ENCODE results near the gene DES. TPM values are rescaled to one million over a fixed set of nuclear protein-coding genes. Genes with fewer than 3 reads are reported as not detected.

Gene DES
- total RNA-seq, 1 donor from 2014 or later = 1.4 TPM

DNA sequence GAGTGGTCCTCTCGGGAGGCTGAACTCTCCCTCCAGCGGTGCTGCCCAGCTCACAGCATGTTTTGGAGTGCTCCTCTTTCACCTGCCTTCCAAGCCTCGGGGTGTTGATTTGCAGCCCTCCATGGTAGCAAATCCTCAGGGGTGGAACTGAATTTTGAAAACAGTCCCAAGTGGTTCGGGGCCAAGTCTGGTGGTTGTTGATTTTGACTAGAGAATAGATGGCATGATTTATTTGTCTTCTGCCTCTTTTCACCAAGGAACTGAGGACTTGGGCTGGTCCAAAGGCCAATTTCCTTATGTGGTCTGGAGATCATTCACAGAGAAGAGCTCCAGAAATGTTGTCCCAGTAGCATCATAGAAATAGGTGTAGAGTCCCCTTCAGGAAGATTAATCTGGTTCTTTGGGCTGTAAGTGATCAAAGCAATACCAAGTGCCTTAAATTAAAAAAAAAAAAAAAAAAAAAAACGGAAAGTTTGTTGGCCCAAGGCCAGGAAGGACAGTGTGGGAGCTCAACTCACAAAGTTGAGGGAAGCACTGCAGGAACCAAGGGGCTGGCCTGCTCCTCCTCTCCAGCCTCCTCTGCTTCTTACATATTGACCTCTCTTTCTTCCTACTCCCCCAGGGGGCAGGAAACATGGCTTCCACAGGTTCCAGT is 2.5 kb upstream of the DES start:
- ATAC-seq (no peak), DNase-seq (ENCODE audit: low spot score) (no peak)
- intact Hi-C loops (cut with DNase I) = no loop called here

DNA sequence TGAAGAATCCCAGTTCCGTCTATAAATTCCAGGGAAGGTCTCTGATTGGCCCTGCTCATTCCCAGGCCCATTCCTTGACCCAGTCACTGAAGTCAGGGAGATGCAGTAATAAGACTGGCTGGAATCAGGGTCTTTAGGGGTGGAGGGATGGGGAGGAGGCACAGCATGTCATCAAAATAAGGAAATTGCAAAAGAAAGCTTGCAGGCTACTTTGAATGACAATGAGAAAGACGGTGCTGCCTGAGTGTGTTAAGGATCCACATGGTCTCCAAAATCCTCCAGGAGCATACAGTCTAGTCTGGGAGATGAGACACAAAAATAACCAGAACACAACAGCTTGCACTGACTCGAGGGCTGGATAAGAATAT is 2.0 kb upstream of the DES start:
- ATAC-seq (no peak), DNase-seq (ENCODE audit: low spot score) (no peak)
- intact Hi-C loops (cut with DNase I) = no loop called here

DNA sequence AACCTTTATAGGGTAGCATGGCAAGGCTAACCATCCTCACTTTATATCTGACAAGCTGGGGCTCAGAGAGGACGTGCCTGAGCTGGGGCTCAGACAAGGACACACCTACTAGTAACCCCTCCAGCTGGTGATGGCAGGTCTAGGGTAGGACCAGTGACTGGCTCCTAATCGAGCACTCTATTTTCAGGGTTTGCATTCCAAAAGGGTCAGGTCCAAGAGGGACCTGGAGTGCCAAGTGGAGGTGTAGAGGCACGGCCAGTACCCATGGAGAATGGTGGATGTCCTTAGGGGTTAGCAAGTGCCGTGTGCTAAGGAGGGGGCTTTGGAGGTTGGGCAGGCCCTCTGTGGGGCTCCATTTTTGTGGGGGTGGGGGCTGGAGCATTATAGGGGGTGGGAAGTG is 1.2 kb upstream of the DES start:
- DNase-seq (ENCODE audit: low spot score) = no peak
- no peak for ATAC-seq
- intact Hi-C loops (cut with DNase I) = no loop called here

DNA sequence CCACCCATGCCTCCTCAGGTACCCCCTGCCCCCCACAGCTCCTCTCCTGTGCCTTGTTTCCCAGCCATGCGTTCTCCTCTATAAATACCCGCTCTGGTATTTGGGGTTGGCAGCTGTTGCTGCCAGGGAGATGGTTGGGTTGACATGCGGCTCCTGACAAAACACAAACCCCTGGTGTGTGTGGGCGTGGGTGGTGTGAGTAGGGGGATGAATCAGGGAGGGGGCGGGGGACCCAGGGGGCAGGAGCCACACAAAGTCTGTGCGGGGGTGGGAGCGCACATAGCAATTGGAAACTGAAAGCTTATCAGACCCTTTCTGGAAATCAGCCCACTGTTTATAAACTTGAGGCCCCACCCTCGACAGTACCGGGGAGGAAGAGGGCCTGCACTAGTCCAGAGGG is 803 bp upstream of the DES start:
- DNase-seq (ENCODE audit: low spot score) = no peak
- intact Hi-C loops (cut with DNase I) = no loop called here
- ATAC-seq = no peak

DNA sequence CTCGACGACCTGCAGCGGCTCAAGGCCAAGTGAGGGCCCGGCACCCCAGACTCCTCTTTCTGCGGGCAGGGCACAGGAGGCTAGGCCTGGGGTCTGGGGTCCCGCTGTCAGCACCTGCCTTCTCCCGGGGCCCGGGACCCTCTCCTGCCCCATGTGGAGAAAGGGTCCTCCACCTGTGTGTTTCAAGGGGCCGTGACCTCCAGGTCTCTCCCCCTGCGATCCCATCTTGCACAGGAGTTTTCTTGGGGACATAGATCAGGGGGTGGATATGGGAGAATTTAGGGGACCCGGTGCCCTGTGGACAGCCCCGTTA is 791 bp downstream of the DES start:
- DNase-seq (ENCODE audit: low spot score) = no peak
- intact Hi-C loops (cut with DNase I) = no loop called here
- ATAC-seq = no peak

DNA sequence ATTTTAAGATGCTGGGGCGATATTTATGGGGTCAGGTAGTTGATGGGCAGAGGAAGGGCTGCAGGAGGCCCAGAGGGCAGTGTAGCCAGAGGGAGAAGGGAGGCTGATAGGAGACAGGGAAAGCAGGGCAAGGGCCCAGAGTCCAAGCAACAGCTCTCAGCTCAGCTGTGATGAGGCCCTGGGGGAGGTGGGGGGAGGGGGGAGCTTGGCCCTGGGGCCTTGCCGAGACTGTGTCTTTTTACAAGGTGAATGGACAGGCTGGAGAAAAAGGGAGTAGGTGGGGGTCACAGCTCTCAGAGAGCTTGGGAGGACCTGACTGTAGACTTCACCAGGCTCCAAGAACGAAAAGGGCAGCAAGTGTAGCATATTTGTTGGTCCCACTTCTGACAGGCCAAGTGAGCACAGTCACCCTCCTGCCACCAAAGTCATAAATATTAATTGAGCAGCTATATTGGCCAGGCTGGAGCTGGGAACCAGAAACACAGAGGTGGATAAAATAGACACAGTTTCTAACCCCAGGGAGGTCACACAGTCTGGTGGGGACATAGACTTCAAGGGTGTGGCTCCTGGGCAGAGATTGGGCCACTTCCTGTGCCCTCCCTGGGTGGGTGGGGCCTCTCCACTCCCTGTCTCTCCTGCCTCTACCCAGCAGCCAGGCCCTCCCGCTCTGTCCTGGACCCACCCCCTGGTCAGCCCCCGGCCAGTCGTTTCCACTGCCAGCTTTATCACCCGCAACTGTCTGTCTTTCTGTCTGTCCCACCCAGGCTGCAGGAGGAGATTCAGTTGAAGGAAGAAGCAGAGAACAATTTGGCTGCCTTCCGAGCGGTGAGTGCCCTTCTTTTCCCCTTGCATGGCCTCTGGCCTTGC is 1.4 kb downstream of the DES start:
- ATAC-seq (no peak), DNase-seq (ENCODE audit: low spot score) (no peak)
- intact Hi-C loops (cut with DNase I) = no loop called here

DNA sequence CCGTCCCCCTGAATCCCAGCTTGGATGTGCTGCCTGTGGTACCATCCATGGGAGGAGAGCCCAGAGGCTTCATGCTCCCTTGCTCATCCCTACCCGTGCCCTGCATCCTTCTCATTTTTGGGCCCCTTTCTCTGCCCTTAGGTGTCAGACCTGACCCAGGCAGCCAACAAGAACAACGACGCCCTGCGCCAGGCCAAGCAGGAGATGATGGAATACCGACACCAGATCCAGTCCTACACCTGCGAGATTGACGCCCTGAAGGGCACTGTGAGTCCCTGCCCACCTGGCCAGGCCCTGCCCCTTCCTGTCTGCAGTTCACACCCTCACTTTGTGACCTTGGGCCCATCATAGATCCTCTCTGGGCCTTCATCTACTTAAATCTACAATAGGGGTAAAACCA is 2.5 kb downstream of the DES start:
- ATAC-seq (no peak), DNase-seq (ENCODE audit: low spot score) (no peak)
- intact Hi-C loops (cut with DNase I) = no loop called here

DNA sequence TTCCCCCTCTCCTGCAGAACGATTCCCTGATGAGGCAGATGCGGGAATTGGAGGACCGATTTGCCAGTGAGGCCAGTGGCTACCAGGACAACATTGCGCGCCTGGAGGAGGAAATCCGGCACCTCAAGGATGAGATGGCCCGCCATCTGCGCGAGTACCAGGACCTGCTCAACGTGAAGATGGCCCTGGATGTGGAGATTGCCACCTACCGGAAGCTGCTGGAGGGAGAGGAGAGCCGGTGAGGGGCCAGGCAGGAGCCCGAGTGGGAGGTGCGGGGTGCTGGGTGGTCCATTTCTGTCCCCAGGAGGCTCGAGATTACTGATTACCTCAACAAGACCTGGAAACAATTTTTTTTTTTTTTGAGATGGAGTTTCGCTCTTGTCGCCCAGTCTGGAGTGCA is 3.1 kb downstream of the DES start:
- intact Hi-C loops (cut with DNase I) = no loop called here
- no peak for ATAC-seq
- DNase-seq (ENCODE audit: low spot score) = no peak

DNA sequence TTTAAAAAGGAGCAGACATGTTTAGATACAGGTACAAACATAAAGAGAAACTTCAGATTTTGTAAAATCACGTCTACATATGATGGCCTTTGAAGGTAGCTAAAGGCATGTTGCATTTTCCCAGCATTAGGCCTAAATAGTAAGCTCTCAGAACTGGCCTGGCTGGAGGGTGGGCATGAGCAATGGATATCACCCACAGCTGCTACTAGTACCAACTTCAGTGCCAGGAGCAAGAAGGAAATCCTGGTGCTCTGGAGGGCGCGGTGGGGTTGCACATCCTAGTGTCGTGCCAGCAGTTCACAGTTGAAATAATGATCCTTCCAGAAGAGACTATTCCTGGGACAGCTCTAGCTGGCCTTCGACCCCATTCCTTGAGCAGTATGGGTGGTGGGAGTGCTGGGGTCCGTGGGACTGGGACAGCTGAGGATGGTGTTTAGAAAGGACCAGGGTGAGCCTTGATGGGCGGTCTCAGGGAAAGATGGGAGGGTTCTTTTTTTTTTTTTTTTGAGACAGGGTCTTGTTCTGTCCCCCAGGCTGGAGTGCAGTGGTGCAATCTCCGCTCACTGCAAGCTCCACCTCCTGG is 4.9 kb downstream of the DES start:
- ATAC-seq (no peak), DNase-seq (ENCODE audit: low spot score) (no peak)
- intact Hi-C loops (cut with DNase I) = no loop called here

DNA sequence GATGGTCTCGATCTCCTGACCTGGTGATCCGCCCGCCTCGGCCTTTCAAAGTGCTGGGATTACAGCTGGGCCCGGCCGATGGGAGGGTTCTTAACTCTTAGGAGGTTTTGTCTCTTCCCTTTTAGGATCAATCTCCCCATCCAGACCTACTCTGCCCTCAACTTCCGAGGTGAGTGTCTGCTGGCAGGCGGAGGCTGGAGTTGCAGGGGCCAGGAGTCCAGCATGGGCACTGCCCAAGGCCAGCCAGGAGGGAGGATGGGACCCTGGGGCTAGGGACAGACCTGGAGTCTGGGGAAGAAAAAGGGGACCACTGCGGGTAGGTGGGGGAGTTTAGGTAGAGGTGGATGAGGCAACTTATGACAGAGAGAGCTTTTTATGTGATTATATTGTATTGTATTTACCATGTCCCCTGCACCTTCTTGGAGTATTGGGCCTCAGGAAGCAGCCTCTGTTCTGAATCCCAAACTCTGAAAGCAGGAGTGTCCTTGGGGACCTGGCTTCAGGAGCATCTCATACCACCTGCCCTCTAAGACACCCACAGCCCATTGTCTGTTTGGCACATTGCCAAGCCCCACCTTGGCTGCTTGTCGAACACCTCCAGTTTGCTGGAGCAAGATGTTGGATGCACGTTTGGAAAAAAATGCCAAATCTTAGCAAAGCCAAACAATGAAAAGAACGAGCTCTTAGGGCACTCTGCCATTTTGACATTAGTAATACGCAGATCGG is 5.6 kb downstream of the DES start:
- no peak for DNase-seq (ENCODE audit: low spot score)
- no peak for ATAC-seq

DNA sequence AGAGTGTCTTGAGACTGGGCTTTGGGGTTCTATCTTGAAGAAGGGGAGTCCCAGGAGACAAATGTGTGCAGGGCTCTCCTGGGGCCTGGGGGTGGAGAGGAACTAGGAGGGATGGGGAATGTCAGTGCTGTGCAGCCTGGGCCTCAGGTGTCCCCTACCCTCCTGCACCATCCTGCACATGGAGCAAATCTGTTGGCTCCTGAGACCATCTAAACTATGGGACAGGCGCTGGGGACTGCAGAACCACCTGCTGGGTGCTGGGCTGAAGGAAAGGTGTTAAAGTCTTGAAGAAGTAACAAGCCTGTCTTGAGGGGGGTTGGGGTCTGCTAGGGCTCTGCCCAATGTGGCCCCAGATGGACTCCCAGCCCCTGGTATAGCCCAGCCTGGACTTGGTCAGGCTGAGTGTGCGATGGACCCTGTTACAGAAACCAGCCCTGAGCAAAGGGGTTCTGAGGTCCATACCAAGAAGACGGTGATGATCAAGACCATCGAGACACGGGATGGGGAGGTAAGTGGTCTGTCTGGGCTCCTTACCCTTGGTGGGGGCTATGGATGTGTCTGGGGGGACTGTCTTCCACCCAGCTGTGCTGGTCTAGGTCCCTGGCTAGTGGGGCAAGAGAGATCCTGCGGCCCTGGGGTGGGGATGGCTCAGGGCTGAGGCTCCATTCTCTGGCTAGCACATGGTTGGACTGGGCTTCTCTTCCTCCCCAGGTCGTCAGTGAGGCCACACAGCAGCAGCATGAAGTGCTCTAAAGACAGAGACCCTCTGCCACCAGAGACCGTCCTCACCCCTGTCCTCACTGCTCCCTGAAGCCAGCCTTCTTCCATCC is 7.3 kb downstream of the DES start:
- DNase-seq (ENCODE audit: low spot score) (no peak), ATAC-seq (no peak)
- intact Hi-C loops (cut with DNase I) = no loop called here

More for the DNA sequence above, 5.6 kb downstream of the DES start:
- intact Hi-C loops (cut with DNase I) = no loop called here

DNA sequence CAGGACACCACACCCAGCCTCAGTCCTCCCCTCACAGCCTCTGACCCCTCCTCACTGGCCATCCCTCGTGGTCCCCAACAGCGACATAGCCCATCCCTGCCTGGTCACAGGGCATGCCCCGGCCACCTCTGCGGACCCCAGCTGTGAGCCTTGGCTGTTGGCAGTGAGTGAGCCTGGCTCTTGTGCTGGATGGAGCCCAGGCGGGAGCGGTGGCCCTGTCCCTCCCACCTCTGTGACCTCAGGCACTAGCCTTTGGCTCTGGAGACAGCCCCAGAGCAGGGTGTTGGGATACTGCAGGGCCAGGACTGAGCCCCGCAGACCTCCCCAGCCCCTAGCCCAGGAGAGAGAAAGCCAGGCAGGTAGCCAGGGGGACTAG is 7.9 kb downstream of the DES start:
- intact Hi-C loops (cut with DNase I) = no loop called here
- DNase-seq (ENCODE audit: low spot score) (no peak), ATAC-seq (no peak)

DNA sequence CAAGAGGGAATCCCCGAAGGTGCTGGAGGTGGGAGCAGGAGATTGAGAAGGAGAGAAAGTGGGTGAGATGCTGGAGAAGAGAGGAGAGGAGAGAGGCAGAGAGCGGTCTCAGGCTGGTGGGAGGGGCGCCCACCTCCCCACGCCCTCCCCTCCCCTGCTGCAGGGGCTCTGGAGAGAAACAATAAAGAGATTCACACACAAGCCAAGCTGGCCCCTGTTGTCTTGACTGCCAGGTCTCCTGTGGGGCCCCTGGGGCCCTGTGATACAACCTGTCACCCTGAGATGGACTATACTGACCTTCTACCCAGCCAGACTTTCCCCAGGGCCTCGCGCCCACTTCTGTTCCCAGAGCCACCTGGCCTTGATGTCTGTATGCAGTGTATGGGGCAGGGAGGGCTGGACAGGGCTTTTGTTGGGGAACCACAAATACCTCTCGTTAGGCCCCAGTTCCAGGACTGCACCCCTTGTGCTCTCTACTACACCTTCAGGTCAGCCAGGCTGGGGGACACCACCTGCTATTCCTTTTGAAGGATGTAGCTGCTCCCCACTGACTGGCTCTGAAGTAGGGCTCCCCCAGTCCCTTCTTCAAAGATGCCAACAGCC is 8.5 kb downstream of the DES start:
- intact Hi-C loops (cut with DNase I) = no loop called here
- DNase-seq (ENCODE audit: low spot score) = no peak

DNA sequence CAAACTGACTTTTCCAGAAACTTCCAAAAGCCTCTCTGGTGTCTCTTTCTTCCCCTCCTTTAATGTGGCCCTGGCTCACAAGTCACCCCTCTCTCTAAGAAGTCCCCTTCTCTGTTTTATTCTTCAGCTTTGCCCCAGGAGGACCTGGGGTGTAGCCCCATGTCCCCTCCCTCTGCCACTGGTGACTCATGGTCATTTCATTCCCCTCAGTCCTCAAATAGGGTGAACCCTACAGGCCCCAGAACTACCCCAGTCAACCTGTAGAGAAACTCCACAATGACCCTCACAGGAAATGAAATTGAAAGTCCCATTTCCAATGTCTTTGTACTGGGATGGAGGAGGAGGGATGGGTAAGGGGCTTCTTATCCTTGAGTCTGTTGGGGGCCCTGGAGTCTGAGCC is 10.3 kb downstream of the DES start:
- no peak for DNase-seq (ENCODE audit: low spot score)
- intact Hi-C loops (cut with DNase I) = no loop called here
- no peak for ATAC-seq

More for the DNA sequence above, 8.5 kb downstream of the DES start:
- no peak for ATAC-seq

DNA sequence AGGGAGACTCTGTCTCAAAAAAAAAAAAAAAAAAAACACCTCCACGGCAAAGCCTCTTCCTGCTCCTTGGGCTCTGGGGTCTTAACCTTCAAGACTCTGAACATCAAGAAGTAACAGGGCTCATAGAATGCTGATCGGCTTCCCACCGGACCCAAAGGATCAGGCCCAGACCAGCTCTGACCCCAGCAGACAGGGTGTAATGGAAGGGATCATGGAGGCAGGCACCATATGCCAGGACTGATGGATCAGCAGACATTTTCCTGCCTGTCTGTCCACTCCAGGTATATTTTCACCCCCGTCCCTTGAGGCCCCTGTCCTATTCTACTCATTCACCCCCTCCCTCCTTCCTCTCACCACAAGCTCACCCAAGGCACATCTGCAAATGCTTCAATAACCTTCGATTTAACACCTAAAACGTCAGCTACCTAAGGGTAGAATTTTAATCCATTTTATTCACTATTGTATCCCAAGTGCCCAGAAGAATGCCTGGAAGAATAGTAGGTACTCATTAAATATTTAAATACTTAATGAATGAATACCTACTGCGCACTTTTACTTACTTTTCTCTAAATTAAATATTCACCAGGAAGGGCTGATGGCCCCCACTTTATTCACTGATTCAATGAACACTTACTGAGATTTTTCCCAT is 11.9 kb downstream of the DES start:
- ATAC-seq = no peak
- DNase-seq (ENCODE audit: low spot score) = no peak
- intact Hi-C loops (cut with DNase I) = no loop called here

DNA sequence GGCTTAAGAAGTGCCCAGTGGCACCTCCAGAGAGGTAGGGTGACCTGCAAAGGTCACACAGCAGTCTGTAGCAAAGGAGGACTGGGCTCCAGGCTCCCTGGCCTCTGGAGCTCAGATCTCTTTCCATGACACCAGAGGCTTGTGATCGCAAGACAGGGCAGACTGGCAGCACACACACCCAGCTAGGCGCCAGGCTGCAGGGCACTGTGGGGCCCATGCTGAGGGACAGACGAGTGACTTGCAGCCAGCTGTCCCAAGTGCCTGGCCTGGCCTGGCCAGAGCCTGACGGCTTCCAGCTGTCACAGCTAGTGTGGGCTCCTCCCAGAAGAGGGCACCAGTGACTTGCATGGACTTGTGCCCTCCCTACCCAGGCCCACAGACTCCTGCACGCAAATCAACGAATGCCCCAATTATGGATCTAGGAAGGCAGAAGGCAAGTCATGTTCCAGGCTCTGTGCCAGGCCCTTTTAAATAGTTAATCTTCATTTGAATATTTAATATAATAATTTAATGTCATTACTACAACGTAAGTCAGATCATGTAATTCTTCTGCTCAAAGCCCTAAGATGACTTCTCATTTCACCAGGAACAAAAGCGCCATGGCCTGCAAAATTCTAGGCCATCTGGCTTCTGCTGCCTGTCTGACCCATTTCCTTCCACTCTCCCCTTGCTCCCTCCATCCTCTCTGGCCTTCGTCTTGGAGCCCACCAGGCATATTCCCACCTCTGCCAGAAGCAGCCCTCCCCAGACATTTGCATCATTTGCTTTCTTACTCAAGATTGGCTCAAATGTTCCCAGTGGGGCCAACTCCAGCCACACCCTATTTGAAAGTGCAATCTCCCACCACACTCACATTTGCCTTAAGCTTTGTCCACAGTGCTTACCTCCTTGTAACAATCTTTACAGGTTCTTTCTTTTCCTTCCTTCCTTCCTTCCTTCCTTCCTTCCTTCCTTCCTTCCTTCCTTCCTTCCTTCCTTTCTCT is 12.7 kb downstream of the DES start:
- DNase-seq (ENCODE audit: low spot score) = no peak
- peak; percentile 46 for ATAC-seq
- intact Hi-C loops (cut with DNase I) = no loop called here
